Kidney tubule cell (primary cell): ENCODE data around the gene HNRNPA1L2.

Experiments
- DNase-seq: peaks from one replicate; pipeline ENCODE4 v3.0.0-alpha.2; 2018; ENCODE audit warnings: low spot score

The HNRNPA1L2 gene

GRCh38 chr13:52646967-52647366, 4.7 kb downstream of the HNRNPA1L2 start:
- no peak for DNase-seq

GRCh38 chr13:52650731-52651130, 8.5 kb downstream of the HNRNPA1L2 start:
- peak; percentile 3 for DNase-seq

- no peak for DNase-seq
These were observed 9.6 kb downstream of the HNRNPA1L2 start for GRCh38 chr13:52651897-52652195.

DNA sequence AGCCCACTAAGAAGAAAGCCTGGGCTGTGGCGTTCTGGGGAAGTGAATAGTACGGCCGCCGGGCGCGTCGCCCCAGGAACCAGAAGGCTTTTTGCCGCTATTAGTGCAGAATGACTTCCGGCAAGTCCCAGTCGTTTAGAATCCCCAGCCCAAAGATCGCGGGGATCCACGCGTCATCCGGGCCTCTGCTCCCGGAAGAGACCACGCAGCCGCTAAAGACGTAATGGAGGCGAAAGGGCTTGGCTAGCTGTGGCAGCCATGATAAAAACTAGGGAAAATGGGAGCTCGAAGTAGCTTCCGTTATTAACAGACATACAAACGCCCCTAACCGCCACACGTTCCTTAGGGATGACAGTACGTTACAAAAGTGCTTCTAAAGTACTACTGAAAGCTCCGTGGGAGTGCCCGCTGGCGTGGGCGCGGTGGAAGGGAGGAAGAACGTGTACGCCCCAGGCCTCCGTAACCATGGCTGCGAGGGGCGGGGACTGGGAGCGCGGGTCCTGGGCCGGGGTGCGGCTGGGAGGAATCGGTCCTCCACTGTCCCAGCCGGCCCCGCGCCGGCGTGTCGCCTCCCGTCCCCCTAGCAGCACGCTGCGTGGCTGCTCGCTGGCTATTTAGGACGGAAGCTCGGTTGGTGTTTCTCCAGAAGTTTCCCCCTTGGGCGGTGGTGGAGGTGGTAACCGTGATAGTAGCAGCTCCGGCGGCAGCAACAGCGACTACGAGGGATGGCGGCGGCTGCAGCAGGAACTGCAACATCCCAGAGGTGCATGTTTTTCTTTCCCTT, 10.2 kb downstream of the HNRNPA1L2 start, which contains the start of gene SUGT1:
Gene SUGT1, plus strand, starts transcription at position 641 of the 784 bp plus-strand sequence. Its CDS starts 85 bp downstream, at position 726.
- peak; percentile 98 for DNase-seq

DNA sequence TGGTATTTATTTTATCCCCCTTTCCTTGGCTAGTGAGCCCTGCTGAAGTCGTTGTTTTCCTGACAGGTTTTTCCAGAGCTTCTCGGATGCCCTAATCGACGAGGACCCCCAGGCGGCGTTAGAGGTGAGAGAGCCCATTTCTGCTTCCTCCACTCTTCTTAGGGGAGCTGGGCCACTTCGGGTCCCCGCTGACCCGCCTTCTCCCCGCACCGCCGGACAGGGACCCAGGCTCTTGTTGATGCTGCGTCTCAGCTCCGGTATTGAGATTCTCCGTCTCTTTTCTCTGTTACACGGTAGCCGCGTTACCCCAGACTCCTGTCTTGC, 10.7 kb downstream of the HNRNPA1L2 start:
- DNase-seq, result no peak

DNA sequence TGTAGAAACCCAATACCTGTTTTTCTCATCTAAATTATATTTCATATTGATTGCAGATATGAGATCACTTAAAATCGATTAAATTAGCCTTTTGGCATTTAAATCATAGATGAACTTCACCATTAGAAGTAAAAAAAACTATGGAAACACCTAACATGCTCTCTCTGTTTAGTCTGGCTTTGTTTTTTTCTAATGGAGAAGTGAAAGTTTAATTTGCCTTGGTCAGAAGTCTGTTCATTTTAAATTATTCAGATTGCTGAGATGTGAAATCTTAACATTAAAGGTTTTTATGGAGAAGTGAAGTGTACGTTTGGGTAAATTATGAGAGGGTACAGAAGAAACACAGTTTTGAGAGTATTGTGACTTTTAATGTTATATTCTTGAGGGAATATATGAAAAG, 17.1 kb downstream of the HNRNPA1L2 start:
- DNase-seq, result no peak

DNA sequence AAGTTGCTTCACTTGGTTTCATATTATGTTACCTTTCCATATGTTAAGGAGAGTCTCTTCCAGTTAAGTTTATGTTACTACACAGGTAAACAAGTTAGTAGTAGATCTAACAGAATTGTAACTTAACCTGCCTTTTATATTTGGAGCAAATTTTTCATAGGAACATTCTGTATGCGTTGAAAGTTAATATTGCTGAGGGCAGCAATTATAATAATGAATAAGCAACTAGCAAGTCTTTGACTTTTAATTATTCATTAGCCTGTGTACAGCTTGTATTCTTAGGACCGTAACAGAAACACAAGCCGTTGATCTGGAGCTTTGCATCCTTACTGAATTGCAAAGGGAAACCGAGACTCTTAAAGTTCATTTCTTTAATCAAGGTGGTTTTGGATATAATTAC, 22.0 kb downstream of the HNRNPA1L2 start:
- DNase-seq, result no peak

DNA sequence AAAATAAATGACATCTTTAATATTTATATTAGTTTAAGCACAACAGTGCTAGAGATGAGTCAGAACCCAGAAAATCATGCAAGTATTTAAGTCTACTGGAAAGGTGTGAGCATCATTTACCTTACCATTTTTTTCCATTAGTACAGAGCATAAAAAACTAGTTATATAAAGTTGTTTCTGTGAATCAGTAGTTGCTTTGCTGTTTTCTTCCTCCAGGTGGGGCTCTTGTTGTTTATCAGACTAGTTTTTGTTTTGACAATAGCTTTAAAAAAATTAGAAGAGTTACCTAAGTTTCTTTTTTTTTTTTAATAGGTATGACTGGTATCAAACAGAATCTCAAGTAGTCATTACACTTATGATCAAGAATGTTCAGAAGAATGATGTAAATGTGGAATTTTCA, 23.1 kb downstream of the HNRNPA1L2 start:
- peak; percentile 47 for DNase-seq

DNA sequence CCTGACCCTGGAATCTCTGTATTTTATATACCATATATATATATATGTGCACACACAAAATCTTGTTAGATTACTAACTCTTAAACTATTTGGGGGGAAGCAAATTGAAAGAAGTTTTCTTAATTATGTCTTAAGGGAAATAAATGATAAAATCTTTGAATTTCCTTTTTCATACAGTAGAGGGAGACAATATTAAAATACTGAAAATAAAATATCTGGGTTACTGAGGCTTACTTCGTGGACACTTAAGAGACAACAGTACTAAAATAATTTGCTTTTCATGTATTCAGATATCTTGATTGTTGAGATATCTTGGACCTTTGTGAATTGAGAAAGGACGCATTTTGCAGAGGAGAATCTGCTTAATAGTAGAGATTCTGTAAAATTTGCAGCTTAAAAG, 27.4 kb downstream of the HNRNPA1L2 start:
- DNase-seq, result no peak

DNA sequence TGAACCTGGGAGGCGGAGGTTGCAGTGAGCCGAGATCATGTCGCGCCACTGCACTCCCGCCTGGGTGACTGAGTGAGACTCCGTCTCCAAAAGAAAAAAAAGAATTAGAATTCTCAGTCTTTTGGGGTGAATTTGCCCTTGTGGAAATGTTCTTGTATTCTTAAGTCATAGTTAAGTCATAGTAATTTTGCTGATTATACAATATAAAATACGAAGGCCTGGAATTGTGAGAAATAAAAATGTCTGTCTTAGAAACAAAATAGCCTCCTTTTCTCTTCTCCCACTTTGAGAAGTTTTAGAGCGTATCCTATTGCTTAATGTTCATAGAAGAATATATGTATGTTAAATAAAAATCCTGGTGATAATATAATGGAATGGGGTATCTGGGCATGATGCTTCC, 28.5 kb downstream of the HNRNPA1L2 start:
- DNase-seq, result no peak

GRCh38 chr13:52673465-52673864, 31.2 kb downstream of the HNRNPA1L2 start:
- no peak for DNase-seq

- DNase-seq, result no peak
These were observed 35.6 kb downstream of the HNRNPA1L2 start for GRCh38 chr13:52677823-52678222.

GRCh38 chr13:52685806-52686205, 43.6 kb downstream of the HNRNPA1L2 start:
- peak; percentile 74 for DNase-seq

- DNase-seq, result peak; percentile 62
These were observed 44.1 kb downstream of the HNRNPA1L2 start for GRCh38 chr13:52686376-52686775.
